Measurements from ENCODE around the gene FIGN. TPM values are rescaled to one million over a fixed set of nuclear protein-coding genes. Genes with fewer than 3 reads are reported as not detected.

FIGN gene
- total RNA-seq, 2 experiments from 2014 or later: not detected

GRCh38 chr2:163659224-163659623, 76.6 kb downstream of the FIGN start:
- no peaks in the 10 kb centered on the region for H3K36me3 ChIP-seq (ENCODE audit: insufficient read depth, low read length)
- DNase-seq (no peak), ATAC-seq (ENCODE audit: poor library complexity) (no peak)
- no peaks in the 10 kb centered on the region for H3K27me3 ChIP-seq (ENCODE audit: control insufficient read depth in 1 of 2, insufficient read depth in 2 of 2, low read length in 2 of 2)
- no peak overlapping the region for H3K4me3 ChIP-seq (ENCODE audit: low read length)
- Mint-ChIP-seq H3K27ac (no peak overlapping the region), H3K36me3 (ENCODE audit: low read depth) (no peaks in the 10 kb centered on the region), H3K4me3 (no peak overlapping the region), H3K4me1 (ENCODE audit: low read depth) (no peaks in the 10 kb centered on the region), H3K27me3 (no peaks in the 10 kb centered on the region), H3K9me3 (peaks cover 6% of the 10 kb centered on the region)
- H3K9me3 ChIP-seq (ENCODE audit: control insufficient read depth in 1 of 2, insufficient read depth in 1 of 2, low read length in 2 of 2): peaks cover 0 to 4% of the 10 kb centered on the region in 2 experiments
- POLR2A ChIA-PET: no interaction called here
- no peaks in the 10 kb centered on the region for H3K4me1 ChIP-seq (ENCODE audit: insufficient read depth, low read length)
- intact Hi-C loops (cut with DNase I, micrococcal nuclease): no loop called here
- CTCF ChIA-PET: no interaction called here
- no peak for TF ChIP-seq CTCF (IDR thresholded peaks at IDR 0.05)
- H3K27ac ChIP-seq (ENCODE audit: low read depth in 1 of 2, low read length in 2 of 2): no peak overlapping the region

GRCh38 chr2:163658556-163658955, 77.3 kb downstream of the FIGN start:
- no peaks in the 10 kb centered on the region for H3K36me3 ChIP-seq (ENCODE audit: insufficient read depth, low read length)
- Mint-ChIP-seq H3K4me3 (no peak overlapping the region), H3K4me1 (ENCODE audit: low read depth) (no peaks in the 10 kb centered on the region), H3K27me3 (no peaks in the 10 kb centered on the region), H3K36me3 (ENCODE audit: low read depth) (no peaks in the 10 kb centered on the region), H3K27ac (no peak overlapping the region), H3K9me3 (peaks cover 6% of the 10 kb centered on the region)
- TF ChIP-seq CTCF (IDR thresholded peaks at IDR 0.05): no peak
- no peaks in the 10 kb centered on the region for H3K27me3 ChIP-seq (ENCODE audit: control insufficient read depth in 1 of 2, insufficient read depth in 2 of 2, low read length in 2 of 2)
- H3K4me1 ChIP-seq (ENCODE audit: insufficient read depth, low read length): no peaks in the 10 kb centered on the region
- no peak overlapping the region for H3K27ac ChIP-seq (ENCODE audit: low read depth in 1 of 2, low read length in 2 of 2)
- ChIA-PET POLR2A (no interaction called here), CTCF (no interaction called here)
- DNase-seq (no peak), ATAC-seq (ENCODE audit: poor library complexity) (no peak)
- H3K4me3 ChIP-seq (ENCODE audit: low read length): no peak overlapping the region
- peaks cover 0 to 4% of the 10 kb centered on the region in 2 experiments for H3K9me3 ChIP-seq (ENCODE audit: control insufficient read depth in 1 of 2, insufficient read depth in 1 of 2, low read length in 2 of 2)
- intact Hi-C loops (cut with DNase I, micrococcal nuclease): no loop called here

GRCh38 chr2:163657281-163657656, 78.5 kb downstream of the FIGN start:
- no peaks in the 10 kb centered on the region for H3K36me3 ChIP-seq (ENCODE audit: insufficient read depth, low read length)
- Mint-ChIP-seq H3K4me1 (ENCODE audit: low read depth) (no peaks in the 10 kb centered on the region), H3K4me3 (no peak overlapping the region), H3K27ac (no peak overlapping the region), H3K27me3 (no peaks in the 10 kb centered on the region), H3K9me3 (peaks cover 6% of the 10 kb centered on the region), H3K36me3 (ENCODE audit: low read depth) (no peaks in the 10 kb centered on the region)
- DNase-seq (no peak), ATAC-seq (ENCODE audit: poor library complexity) (no peak)
- peaks cover 0 to under 1% of the 10 kb centered on the region in 2 experiments for H3K9me3 ChIP-seq (ENCODE audit: control insufficient read depth in 1 of 2, insufficient read depth in 1 of 2, low read length in 2 of 2)
- no peaks in the 10 kb centered on the region for H3K4me1 ChIP-seq (ENCODE audit: insufficient read depth, low read length)
- no peak overlapping the region for H3K4me3 ChIP-seq (ENCODE audit: low read length)
- CTCF ChIA-PET: no interaction called here
- H3K27ac ChIP-seq (ENCODE audit: low read depth in 1 of 2, low read length in 2 of 2): no peak overlapping the region
- H3K27me3 ChIP-seq (ENCODE audit: control insufficient read depth in 1 of 2, insufficient read depth in 2 of 2, low read length in 2 of 2): no peaks in the 10 kb centered on the region
- intact Hi-C loops (cut with DNase I, micrococcal nuclease): no loop called here
- no peak for TF ChIP-seq CTCF (IDR thresholded peaks at IDR 0.05)
- POLR2A ChIA-PET: no interaction called here

Data from CD4-positive, alpha-beta T cell (primary cell).